ENCODE data around the gene DNALI1.

DNALI1 gene

DNA sequence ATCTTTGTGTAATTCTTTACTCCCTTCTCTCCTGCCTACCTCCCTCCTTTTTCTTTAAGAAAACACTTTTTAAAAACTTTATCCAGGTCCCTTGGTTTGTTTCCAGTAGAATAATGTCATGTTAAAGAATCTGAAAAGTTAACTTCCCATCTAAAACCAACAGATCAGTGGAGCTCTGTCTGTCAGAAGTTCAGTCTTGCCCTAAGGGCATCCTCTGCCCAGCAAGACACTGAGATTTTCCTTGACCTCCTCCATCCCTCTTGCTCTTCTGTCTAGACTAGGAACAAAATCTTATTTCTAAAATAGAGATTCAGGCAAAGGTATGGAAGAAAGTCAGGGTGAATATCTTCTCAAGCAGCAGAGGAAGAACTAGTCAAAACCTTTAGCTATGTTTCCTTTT, 44.7 kb downstream of the DNALI1 start:
- no peak overlapping the region for H3K27ac ChIP-seq (ENCODE audit: insufficient read depth, low read depth, low read length, poor library complexity, severe bottlenecking)
- H3K27me3 ChIP-seq (ENCODE audit: control insufficient read depth, insufficient read depth, low read length, poor library complexity, severe bottlenecking), result peaks cover 28% of the 10 kb centered on the region

DNA sequence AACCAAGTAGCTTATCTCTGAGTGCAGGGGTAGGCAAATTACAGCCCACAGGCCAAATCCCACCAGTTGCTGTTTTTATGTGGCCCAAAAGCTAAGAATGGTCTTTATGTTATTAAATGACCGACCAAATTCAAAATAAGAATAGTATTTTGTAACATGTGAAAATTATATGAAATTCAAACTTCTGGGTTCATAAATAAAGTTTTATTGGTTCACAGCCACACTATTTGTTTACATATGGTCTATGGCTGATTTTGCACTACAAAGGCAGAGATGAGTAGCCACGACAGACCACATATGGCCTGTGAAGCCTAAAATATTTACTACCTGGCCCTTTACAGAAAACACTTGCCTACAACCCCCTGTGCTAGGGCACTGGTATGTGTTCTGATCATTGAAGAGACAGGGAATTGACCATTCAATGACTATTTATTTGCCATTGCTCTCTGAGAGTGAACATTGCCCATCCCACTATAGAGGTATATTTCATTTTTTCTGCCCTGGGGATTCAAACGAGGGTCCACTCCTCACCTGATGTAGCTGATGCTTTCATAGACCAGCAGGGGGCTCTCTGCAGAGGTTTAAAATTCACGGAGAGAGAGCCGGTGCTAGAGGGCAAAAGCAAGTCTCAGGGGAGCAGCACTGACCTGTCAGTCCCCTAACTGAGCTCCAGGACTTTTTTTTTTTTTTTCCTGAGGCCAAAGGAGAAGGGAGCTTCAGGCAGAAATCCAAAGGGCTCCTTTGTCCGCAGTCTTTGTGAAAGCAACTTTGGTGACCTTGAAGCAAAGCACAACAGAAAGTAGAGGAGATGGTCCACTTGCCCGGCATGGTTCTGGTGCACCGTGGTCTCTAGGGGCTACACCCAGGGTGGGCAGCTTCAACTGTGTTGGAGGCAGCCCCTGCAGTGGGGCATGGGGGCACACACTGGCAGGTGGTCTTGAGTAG, 46.3 kb downstream of the DNALI1 start:
- Histone ChIP-seq H3K4me3 (ENCODE audit: insufficient read depth, low read depth, low read length) (no peak overlapping the region), H3K27me3 (ENCODE audit: control insufficient read depth, insufficient read depth, low read length, poor library complexity, severe bottlenecking) (peaks cover 30% of the 10 kb centered on the region), H3K36me3 (ENCODE audit: control insufficient read depth, insufficient read depth, low read length) (no peaks in the 10 kb centered on the region), H3K9me3 (ENCODE audit: control insufficient read depth, low read length) (no peaks in the 10 kb centered on the region), H3K27ac (ENCODE audit: insufficient read depth, low read depth, low read length, poor library complexity, severe bottlenecking) (no peak overlapping the region), H3K4me1 (ENCODE audit: control insufficient read depth, insufficient read depth, low read length) (no peaks in the 10 kb centered on the region)
- 38 to 39% methylated on average over 7 of the region's 8 CpGs for WGBS, 2 experiments

More for the DNA sequence above, 44.7 kb downstream of the DNALI1 start:
- Histone ChIP-seq H3K36me3 (ENCODE audit: control insufficient read depth, insufficient read depth, low read length) (no peaks in the 10 kb centered on the region), H3K4me1 (ENCODE audit: control insufficient read depth, insufficient read depth, low read length) (no peaks in the 10 kb centered on the region), H3K9me3 (ENCODE audit: control insufficient read depth, low read length) (no peaks in the 10 kb centered on the region), H3K4me3 (ENCODE audit: insufficient read depth, low read depth, low read length) (no peak overlapping the region)

- H3K27ac ChIP-seq (ENCODE audit: insufficient read depth, low read depth, low read length, poor library complexity, severe bottlenecking), result no peak overlapping the region
- no peaks in the 10 kb centered on the region for H3K4me1 ChIP-seq (ENCODE audit: control insufficient read depth, insufficient read depth, low read length)
- 87 to 89% methylated on average over 12 of the region's 12 CpGs for WGBS, 2 experiments
- H3K27me3 ChIP-seq (ENCODE audit: control insufficient read depth, insufficient read depth, low read length, poor library complexity, severe bottlenecking), result peaks cover 46% of the 10 kb centered on the region
- H3K36me3 ChIP-seq (ENCODE audit: control insufficient read depth, insufficient read depth, low read length), result no peaks in the 10 kb centered on the region
- no peaks in the 10 kb centered on the region for H3K9me3 ChIP-seq (ENCODE audit: control insufficient read depth, low read length)
- H3K4me3 ChIP-seq (ENCODE audit: insufficient read depth, low read depth, low read length), result no peak overlapping the region
Measured at GRCh38 chr1:37605061-37605650, 48.4 kb downstream of the DNALI1 start.

- Histone ChIP-seq H3K27me3 (ENCODE audit: control insufficient read depth, insufficient read depth, low read length, poor library complexity, severe bottlenecking) (peaks cover 43% of the 10 kb centered on the region), H3K4me1 (ENCODE audit: control insufficient read depth, insufficient read depth, low read length) (no peaks in the 10 kb centered on the region)
- 92 to 93% methylated on average over 9 of the region's 9 CpGs for WGBS, 2 experiments
Measured at GRCh38 chr1:37605806-37606474, 49.2 kb downstream of the DNALI1 start.

DNA sequence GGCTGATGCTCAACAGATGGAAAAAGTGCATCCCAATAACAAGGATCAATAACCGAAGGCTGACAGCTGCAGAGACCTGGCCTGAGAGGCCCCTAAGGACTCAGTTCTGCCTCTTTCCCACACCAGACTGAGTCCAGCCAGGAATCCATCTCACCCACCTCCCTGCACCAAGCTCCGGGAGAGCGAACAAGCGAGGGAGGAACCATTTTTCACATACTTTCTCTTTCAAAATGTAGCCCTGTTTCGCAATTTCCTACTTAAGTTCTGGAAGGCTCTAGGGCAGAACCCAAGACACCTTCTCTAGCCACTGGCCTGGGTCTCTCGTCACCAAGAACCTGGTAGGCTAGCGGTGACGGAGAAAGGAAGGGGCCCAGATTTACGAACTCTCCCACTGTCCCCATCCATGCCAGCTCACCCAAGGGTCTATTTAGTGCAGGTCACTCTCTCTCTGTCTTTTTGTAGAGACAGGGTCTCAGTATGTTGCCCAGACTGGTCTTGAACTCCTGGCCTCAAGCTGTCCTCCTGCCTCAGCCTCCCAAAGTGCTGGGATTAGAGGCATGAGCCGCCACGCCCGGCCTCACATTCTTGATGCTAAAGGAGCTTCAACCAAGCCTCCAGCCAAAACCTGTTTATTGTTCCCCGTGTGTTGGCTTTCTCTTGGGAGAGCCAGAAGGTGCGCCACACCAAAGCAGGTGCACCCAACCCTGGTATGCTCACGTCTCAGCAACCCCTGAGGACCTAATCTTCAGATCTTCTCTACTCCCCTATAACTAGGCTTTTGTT, 49.9 kb downstream of the DNALI1 start:
- 86 to 89% methylated on average over 15 of the region's 15 CpGs for WGBS, 2 experiments

More at GRCh38 chr1:37605806-37606474, 49.2 kb downstream of the DNALI1 start:
- no peaks in the 10 kb centered on the region for H3K9me3 ChIP-seq (ENCODE audit: control insufficient read depth, low read length)
- no peak overlapping the region for H3K27ac ChIP-seq (ENCODE audit: insufficient read depth, low read depth, low read length, poor library complexity, severe bottlenecking)
- no peaks in the 10 kb centered on the region for H3K36me3 ChIP-seq (ENCODE audit: control insufficient read depth, insufficient read depth, low read length)
- no peak overlapping the region for H3K4me3 ChIP-seq (ENCODE audit: insufficient read depth, low read depth, low read length)

DNA sequence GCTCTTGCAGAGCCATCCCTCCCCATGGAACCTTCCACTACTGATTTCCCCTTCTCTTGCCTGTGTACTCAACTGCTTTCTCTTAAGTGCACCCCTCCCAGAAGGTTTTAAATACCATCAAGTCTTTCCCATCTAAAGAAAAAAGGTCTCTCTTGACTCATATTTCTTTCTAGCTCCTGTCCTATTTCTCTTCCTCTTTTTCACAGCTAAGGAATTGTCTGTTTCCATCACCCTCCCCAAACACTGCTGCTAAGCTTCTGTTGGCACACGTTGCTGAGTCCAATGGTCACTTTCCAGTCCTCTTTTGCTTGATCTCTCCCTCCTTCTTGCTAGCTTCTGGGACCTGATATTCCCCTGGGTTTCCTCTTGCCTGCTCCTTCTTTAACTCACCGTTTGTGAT, 52.3 kb downstream of the DNALI1 start:
- peaks cover 38% of the 10 kb centered on the region for H3K27me3 ChIP-seq (ENCODE audit: control insufficient read depth, insufficient read depth, low read length, poor library complexity, severe bottlenecking)
- no peak overlapping the region for H3K27ac ChIP-seq (ENCODE audit: insufficient read depth, low read depth, low read length, poor library complexity, severe bottlenecking)
- no peak overlapping the region for H3K4me3 ChIP-seq (ENCODE audit: insufficient read depth, low read depth, low read length)
- 41 to 45% methylated on average over 2 of the region's 2 CpGs for WGBS, 2 experiments
- H3K9me3 ChIP-seq (ENCODE audit: control insufficient read depth, low read length), result no peaks in the 10 kb centered on the region
- no peaks in the 10 kb centered on the region for H3K36me3 ChIP-seq (ENCODE audit: control insufficient read depth, insufficient read depth, low read length)
- H3K4me1 ChIP-seq (ENCODE audit: control insufficient read depth, insufficient read depth, low read length), result no peaks in the 10 kb centered on the region

More for the DNA sequence above, 49.9 kb downstream of the DNALI1 start:
- Histone ChIP-seq H3K4me3 (ENCODE audit: insufficient read depth, low read depth, low read length) (no peak overlapping the region), H3K36me3 (ENCODE audit: control insufficient read depth, insufficient read depth, low read length) (no peaks in the 10 kb centered on the region), H3K4me1 (ENCODE audit: control insufficient read depth, insufficient read depth, low read length) (no peaks in the 10 kb centered on the region), H3K9me3 (ENCODE audit: control insufficient read depth, low read length) (no peaks in the 10 kb centered on the region), H3K27ac (ENCODE audit: insufficient read depth, low read depth, low read length, poor library complexity, severe bottlenecking) (no peak overlapping the region), H3K27me3 (ENCODE audit: control insufficient read depth, insufficient read depth, low read length, poor library complexity, severe bottlenecking) (peaks cover 38% of the 10 kb centered on the region)

- Histone ChIP-seq H3K4me1 (ENCODE audit: control insufficient read depth, insufficient read depth, low read length) (no peaks in the 10 kb centered on the region), H3K9me3 (ENCODE audit: control insufficient read depth, low read length) (no peaks in the 10 kb centered on the region), H3K4me3 (ENCODE audit: insufficient read depth, low read depth, low read length) (no peak overlapping the region), H3K27me3 (ENCODE audit: control insufficient read depth, insufficient read depth, low read length, poor library complexity, severe bottlenecking) (peaks cover 39% of the 10 kb centered on the region), H3K36me3 (ENCODE audit: control insufficient read depth, insufficient read depth, low read length) (no peaks in the 10 kb centered on the region), H3K27ac (ENCODE audit: insufficient read depth, low read depth, low read length, poor library complexity, severe bottlenecking) (no peak overlapping the region)
- WGBS, 2 experiments, result 88 to 89% methylated on average over 2 of the region's 2 CpGs
Measured at GRCh38 chr1:37609994-37610393, 53.3 kb downstream of the DNALI1 start.

- H3K27me3 ChIP-seq (ENCODE audit: control insufficient read depth, insufficient read depth, low read length, poor library complexity, severe bottlenecking), result peaks cover 51% of the 10 kb centered on the region
- WGBS, 2 experiments, result 78 to 85% methylated on average over 4 of the region's 4 CpGs
- no peaks in the 10 kb centered on the region for H3K4me1 ChIP-seq (ENCODE audit: control insufficient read depth, insufficient read depth, low read length)
- no peaks in the 10 kb centered on the region for H3K36me3 ChIP-seq (ENCODE audit: control insufficient read depth, insufficient read depth, low read length)
- no peaks in the 10 kb centered on the region for H3K9me3 ChIP-seq (ENCODE audit: control insufficient read depth, low read length)
- H3K4me3 ChIP-seq (ENCODE audit: insufficient read depth, low read depth, low read length), result no peak overlapping the region
- H3K27ac ChIP-seq (ENCODE audit: insufficient read depth, low read depth, low read length, poor library complexity, severe bottlenecking), result no peak overlapping the region
Measured at GRCh38 chr1:37612186-37612585, 55.4 kb downstream of the DNALI1 start.

DNA sequence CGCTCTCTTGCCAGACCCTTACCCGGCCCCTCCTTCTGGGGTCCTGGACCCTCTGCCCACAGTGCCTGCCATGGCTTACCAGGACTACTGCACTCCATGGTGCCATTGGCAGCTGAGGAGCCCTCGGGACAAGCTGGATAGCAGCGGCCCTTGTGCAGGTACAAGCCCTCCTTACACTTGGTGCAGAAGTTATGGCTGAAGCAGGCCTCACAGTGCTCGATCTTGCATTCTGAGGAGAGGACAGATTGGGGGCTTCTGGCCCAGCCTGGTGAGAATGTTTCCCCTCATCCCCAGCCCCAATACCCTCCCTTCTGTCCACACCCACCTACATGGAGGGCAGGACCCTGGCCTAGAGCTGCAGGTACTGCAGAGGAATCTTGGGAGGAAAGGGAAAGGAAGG, 57.4 kb downstream of the DNALI1 start:
- 89 to 92% methylated on average over 5 of the region's 5 CpGs for WGBS, 2 experiments
- no peaks in the 10 kb centered on the region for H3K9me3 ChIP-seq (ENCODE audit: control insufficient read depth, low read length)

More for the DNA sequence above, 57.4 kb downstream of the DNALI1 start:
- H3K4me3 ChIP-seq (ENCODE audit: insufficient read depth, low read depth, low read length), result no peak overlapping the region
- H3K27me3 ChIP-seq (ENCODE audit: control insufficient read depth, insufficient read depth, low read length, poor library complexity, severe bottlenecking), result peaks cover 38% of the 10 kb centered on the region
- no peak overlapping the region for H3K27ac ChIP-seq (ENCODE audit: insufficient read depth, low read depth, low read length, poor library complexity, severe bottlenecking)
- H3K36me3 ChIP-seq (ENCODE audit: control insufficient read depth, insufficient read depth, low read length), result no peaks in the 10 kb centered on the region
- H3K4me1 ChIP-seq (ENCODE audit: control insufficient read depth, insufficient read depth, low read length), result no peaks in the 10 kb centered on the region
